PFSK-1 (cell line): ENCODE results near the gene MT1A.

Experiments used
- FOXP2 ChIP-seq: optimal IDR thresholded peaks from 2 replicates; pipeline ENCODE3; 2011; ENCODE audit warnings: borderline replicate concordance, control low read depth, inconsistent platforms; ENCODE audit not compliant: insufficient read depth; ENCODE audit errors: extremely low read length, extremely low read depth
- POLR2AphosphoS5 ChIP-seq: IDR thresholded peaks from 2 replicates; pipeline ENCODE4 v1.6.1; 2012; ENCODE audit warnings: low read depth, mild to moderate bottlenecking, control low read depth, low read length, moderate library complexity
- REST ChIP-seq, 2 experiments: IDR thresholded peaks; 2 replicates each; pipeline versions ENCODE4 v1.6.1 to v1.8.0; 2011 to 2012; ENCODE audit warnings: low read depth in 2 of 2, low read length in 2 of 2, control low read depth in 1 of 2, inconsistent platforms in 1 of 2, mild to moderate bottlenecking in 1 of 2, moderate library complexity in 1 of 2; ENCODE audit not compliant: insufficient read depth in 1 of 2
- SIN3A ChIP-seq: IDR thresholded peaks from 2 replicates; pipeline ENCODE4 v1.6.1; 2012; ENCODE audit warnings: mild to moderate bottlenecking, low read length, moderate library complexity, borderline replicate concordance; ENCODE audit not compliant: insufficient read depth
- TAF1 ChIP-seq: IDR thresholded peaks from 2 replicates; pipeline ENCODE4 v1.6.1; 2012; ENCODE audit warnings: low read length, control low read depth, borderline replicate concordance; ENCODE audit not compliant: insufficient read depth

The MT1A gene

GRCh38 chr16:56610017-56610608 lies 28.4 kb upstream of the MT1A start:
- TF ChIP-seq SIN3A (no peak), POLR2AphosphoS5 (no peak), FOXP2 (no peak), REST (IDR thresholded peaks at IDR 0.05; ENCODE audit: insufficient read depth in 1 of 2, low read depth in 2 of 2, low read length in 2 of 2) (no peak), TAF1 (no peak)

GRCh38 chr16:56610609-56611111 lies 27.8 kb upstream of the MT1A start:
- TF ChIP-seq FOXP2 (no peak), TAF1 (no peak), SIN3A (no peak), REST (IDR thresholded peaks at IDR 0.05; ENCODE audit: insufficient read depth in 1 of 2, low read depth in 2 of 2, low read length in 2 of 2) (no peak), POLR2AphosphoS5 (no peak)

- TF ChIP-seq REST (IDR thresholded peaks at IDR 0.05; ENCODE audit: insufficient read depth in 1 of 2, low read depth in 2 of 2, low read length in 2 of 2) (no peak), POLR2AphosphoS5 (no peak), SIN3A (no peak), TAF1 (no peak), FOXP2 (no peak)
These were observed 27.1 kb upstream of the MT1A start for GRCh38 chr16:56611281-56611833.

GRCh38 chr16:56613706-56614105 lies 24.8 kb upstream of the MT1A start:
- TF ChIP-seq TAF1 (no peak), REST (IDR thresholded peaks at IDR 0.05; ENCODE audit: insufficient read depth in 1 of 2, low read depth in 2 of 2, low read length in 2 of 2) (no peak), POLR2AphosphoS5 (no peak), SIN3A (no peak), FOXP2 (no peak)

GRCh38 chr16:56614549-56614991 lies 23.9 kb upstream of the MT1A start:
- no peak for TF ChIP-seq REST (IDR thresholded peaks at IDR 0.05; ENCODE audit: insufficient read depth in 1 of 2, low read depth in 2 of 2, low read length in 2 of 2)
- TF ChIP-seq TAF1, result no peak
- TF ChIP-seq FOXP2, result no peak
- no peak for TF ChIP-seq SIN3A
- no peak for TF ChIP-seq POLR2AphosphoS5
